GM21360 (cell line): ENCODE measurements around the gene LRRC61.

Experiments
- ATAC-seq: cut with Tn5 transposase; IDR thresholded peaks from one replicate; pipeline ENCODE4 v1.9.1; 2021; ENCODE audit warnings: mild to moderate bottlenecking, moderate library complexity; ENCODE audit not compliant: unreplicated experiment

The LRRC61 gene

GRCh38 chr7:150329331-150330120, 6.4 kb downstream of the LRRC61 start:
- no peak for ATAC-seq

- no peak for ATAC-seq
These were observed 7.2 kb downstream of the LRRC61 start for GRCh38 chr7:150330211-150330885.

GRCh38 chr7:150332852-150333635, 9.9 kb downstream of the LRRC61 start:
- ATAC-seq, result no peak

- ATAC-seq, result no peak
These were observed 10.5 kb downstream of the LRRC61 start for GRCh38 chr7:150333659-150334058.

GRCh38 chr7:150334108-150334507, 11.0 kb downstream of the LRRC61 start:
- no peak for ATAC-seq

- no peak for ATAC-seq
These were observed 12.1 kb downstream of the LRRC61 start for GRCh38 chr7:150335108-150335773.

GRCh38 chr7:150335774-150336112, 12.6 kb downstream of the LRRC61 start:
- ATAC-seq, result no peak

GRCh38 chr7:150336746-150337145, 13.6 kb downstream of the LRRC61 start:
- ATAC-seq, result no peak

GRCh38 chr7:150337179-150337578, 14.0 kb downstream of the LRRC61 start:
- no peak for ATAC-seq

- ATAC-seq, result no peak
These were observed 14.5 kb downstream of the LRRC61 start for GRCh38 chr7:150337659-150338081.

- no peak for ATAC-seq
These were observed 15.1 kb downstream of the LRRC61 start for GRCh38 chr7:150338166-150338829.

- ATAC-seq, result no peak
These were observed 16.3 kb downstream of the LRRC61 start for GRCh38 chr7:150339409-150339809.

- no peak for ATAC-seq
These were observed 17.0 kb downstream of the LRRC61 start for GRCh38 chr7:150340024-150340749.

- no peak for ATAC-seq
These were observed 17.7 kb downstream of the LRRC61 start for GRCh38 chr7:150340875-150341262.

- no peak for ATAC-seq
These were observed 18.3 kb downstream of the LRRC61 start, which contains the start of gene RARRES2 for GRCh38 chr7:150341263-150342120. RARRES2 (minus strand) TSS chr7:150341629; CDS start chr7:150340609, 1,020 bp downstream.

- no peak for ATAC-seq
These were observed 18.9 kb downstream of the LRRC61 start for GRCh38 chr7:150342121-150342408.

- no peak for ATAC-seq
These were observed 20.1 kb downstream of the LRRC61 start for GRCh38 chr7:150343225-150343624.

GRCh38 chr7:150344299-150344698, 21.1 kb downstream of the LRRC61 start:
- no peak for ATAC-seq

- ATAC-seq, result no peak
These were observed 21.9 kb downstream of the LRRC61 start for GRCh38 chr7:150345012-150345411.
